Neural progenitor cell (in vitro differentiated cells): Measurements from ENCODE around the gene KCNIP1. TPM values are rescaled to one million over a fixed set of nuclear protein-coding genes. Genes with fewer than 3 reads are reported as not detected.
A peak's percentile ranks its signal among the peaks of the same experiment; 100 is the strongest.

Experiments used
- DNase-seq: peaks from one replicate; pipeline ENCODE4 v3.0.0-alpha.2; 2016; ENCODE audit warnings: low spot score
- H2AFZ ChIP-seq: fragments of 200-600 bp; sonication (generic); replicated peaks from 2 replicates; pipeline ENCODE4 v1.6.1; 2016; ENCODE audit warnings: antibody characterized with exemption
- H3F3A ChIP-seq: fragments of 200-600 bp; sonication (generic); 2 replicates; pipeline ENCODE4 v1.6.1; 2016; ENCODE audit warnings: antibody characterized with exemption, low read depth
- H3K27ac ChIP-seq: fragments of 200-600 bp; sonication (generic); 2 replicates; pipeline ENCODE4 v1.5.1; 2016; ENCODE audit warnings: mild to moderate bottlenecking
- H3K27me3 ChIP-seq: fragments of 200-600 bp; sonication (generic); 2 replicates; pipeline ENCODE4 v1.6.1; 2016; ENCODE audit warnings: mild to moderate bottlenecking, moderate library complexity
- H3K36me3 ChIP-seq: fragments of 200-600 bp; sonication (generic); 2 replicates; pipeline ENCODE4 v1.5.1; 2016
- H3K4me1 ChIP-seq: fragments of 200-600 bp; sonication (generic); 2 replicates; pipeline ENCODE4 v1.6.1; 2016; ENCODE audit warnings: mixed run types
- H3K4me2 ChIP-seq: fragments of 200-600 bp; sonication (generic); 2 replicates; pipeline ENCODE4 v1.6.1; 2016
- H3K4me3 ChIP-seq: fragments of 200-600 bp; sonication (generic); 2 replicates; pipeline ENCODE4 v1.5.1; 2016
- H3K79me2 ChIP-seq: fragments of 200-600 bp; sonication (generic); 2 replicates; pipeline ENCODE4 v1.6.1; 2016; ENCODE audit warnings: low read depth
- H3K9ac ChIP-seq: fragments of 200-600 bp; sonication (generic); 2 replicates; pipeline ENCODE4 v1.6.1; 2016
- H3K9me3 ChIP-seq: fragments of 200-600 bp; sonication (generic); 2 replicates; pipeline ENCODE4 v1.5.1; 2016; ENCODE audit warnings: low read depth
- H4K20me1 ChIP-seq: fragments of 200-600 bp; sonication (generic); 2 replicates; pipeline ENCODE4 v1.6.1; 2016; ENCODE audit warnings: low read depth
- H3K27ac Mint-ChIP-seq: 3 replicates; pipeline ENCODE4 v1.8.0; 2021; ENCODE audit warnings: mixed read lengths
- H3K27me3 Mint-ChIP-seq: 2 replicates; pipeline ENCODE4 v1.8.0; 2022; ENCODE audit warnings: low read depth, mild to moderate bottlenecking, inconsistent platforms, moderate library complexity, mixed read lengths; ENCODE audit not compliant: insufficient read depth
- H3K36me3 Mint-ChIP-seq: 3 replicates; pipeline ENCODE4 v1.8.0; 2021; ENCODE audit warnings: mixed read lengths
- H3K4me1 Mint-ChIP-seq: 3 replicates; pipeline ENCODE4 v1.8.0; 2021; ENCODE audit warnings: mixed read lengths
- H3K4me3 Mint-ChIP-seq: 3 replicates; pipeline ENCODE4 v1.8.0; 2021; ENCODE audit warnings: mild to moderate bottlenecking, moderate library complexity, mixed read lengths
- H3K9me3 Mint-ChIP-seq: 3 replicates; pipeline ENCODE4 v1.8.0; 2020; ENCODE audit warnings: mixed read lengths
- CTCF ChIP-seq: fragments of 200-600 bp; sonication (generic); IDR thresholded peaks from 2 replicates; pipeline ENCODE4 v1.5.1; 2017; ENCODE audit warnings: antibody characterized with exemption, mild to moderate bottlenecking
- EZH2 ChIP-seq: fragments of 200-600 bp; sonication (generic); IDR thresholded peaks from 2 replicates; pipeline ENCODE4 v1.6.1; 2017; ENCODE audit warnings: antibody characterized with exemption, mild to moderate bottlenecking, moderate library complexity
- EZH2phosphoT487 ChIP-seq: fragments of 200-600 bp; sonication (generic); IDR thresholded peaks from 2 replicates; pipeline ENCODE4 v1.6.1; 2017; ENCODE audit warnings: antibody characterized with exemption
- total RNA-seq: library from RNA; depleted of rRNA; stranded (reverse); fragments of >200 nt; gene quantifications from 2 replicates; pipeline ENCODE4 v1.2.3, GENCODE V29; 2015; ENCODE audit warnings: low replicate concordance

KCNIP1 gene
- total RNA-seq, 1 donor from 2014 or later = 2.8 TPM

GRCh38 chr5:170639221-170639925, 135.6 kb downstream of the KCNIP1 start:
- Mint-ChIP-seq H3K36me3 (no peaks in the 10 kb centered on the region), H3K4me3 (peak overlapping the region; percentile 21), H3K27me3 (peaks cover 3% of the 10 kb centered on the region), H3K9me3 (no peaks in the 10 kb centered on the region), H3K27ac (peak overlapping the region; percentile 7), H3K4me1 (peaks cover 11% of the 10 kb centered on the region)
- Histone ChIP-seq H3K4me1 (peaks cover 3% of the 10 kb centered on the region), H3F3A (peaks cover 2% of the 10 kb centered on the region), H2AFZ (no peak overlapping the region), H3K4me3 (no peak overlapping the region), H3K27ac (no peak overlapping the region), H3K36me3 (no peaks in the 10 kb centered on the region), H4K20me1 (peaks cover 4% of the 10 kb centered on the region), H3K27me3 (no peaks in the 10 kb centered on the region), H3K9me3 (no peaks in the 10 kb centered on the region), H3K9ac (no peak overlapping the region), H3K4me2 (no peak overlapping the region), H3K79me2 (no peaks in the 10 kb centered on the region)
- DNase-seq = no peak
- no peak for TF ChIP-seq CTCF
- no peak for TF ChIP-seq EZH2
- no peak for TF ChIP-seq EZH2phosphoT487

GRCh38 chr5:170640731-170641588, 137.1 kb downstream of the KCNIP1 start:
- no peak overlapping the region for H3K4me3 ChIP-seq
- TF ChIP-seq CTCF (no peak), EZH2phosphoT487 (no peak), EZH2 (no peak)
- Mint-ChIP-seq H3K27me3 (peaks cover 3% of the 10 kb centered on the region), H3K4me3 (no peak overlapping the region), H3K4me1 (peaks cover 8% of the 10 kb centered on the region), H3K27ac (no peak overlapping the region), H3K9me3 (no peaks in the 10 kb centered on the region), H3K36me3 (no peaks in the 10 kb centered on the region)
- no peak overlapping the region for H3K9ac ChIP-seq
- H3K4me1 ChIP-seq = no peaks in the 10 kb centered on the region
- no peaks in the 10 kb centered on the region for H3K27me3 ChIP-seq
- no peak overlapping the region for H3K4me2 ChIP-seq
- H3K79me2 ChIP-seq = no peaks in the 10 kb centered on the region
- H3K9me3 ChIP-seq = no peaks in the 10 kb centered on the region
- no peak overlapping the region for H2AFZ ChIP-seq
- H3K27ac ChIP-seq = no peak overlapping the region
- no peaks in the 10 kb centered on the region for H3F3A ChIP-seq
- H3K36me3 ChIP-seq = no peaks in the 10 kb centered on the region
- no peaks in the 10 kb centered on the region for H4K20me1 ChIP-seq
- no peak for DNase-seq

GRCh38 chr5:170641589-170642031, 137.8 kb downstream of the KCNIP1 start:
- H3K4me1 ChIP-seq = no peaks in the 10 kb centered on the region
- H3F3A ChIP-seq = no peaks in the 10 kb centered on the region
- H3K36me3 ChIP-seq = no peaks in the 10 kb centered on the region
- no peak overlapping the region for H2AFZ ChIP-seq
- TF ChIP-seq EZH2phosphoT487 (no peak), CTCF (no peak), EZH2 (no peak)
- no peaks in the 10 kb centered on the region for H4K20me1 ChIP-seq
- H3K79me2 ChIP-seq = no peaks in the 10 kb centered on the region
- peaks cover 3% of the 10 kb centered on the region for H3K27me3 Mint-ChIP-seq
- no peaks in the 10 kb centered on the region for H3K36me3 Mint-ChIP-seq
- peaks cover 8% of the 10 kb centered on the region for H3K4me1 Mint-ChIP-seq
- no peaks in the 10 kb centered on the region for H3K9me3 Mint-ChIP-seq
- H3K4me3 Mint-ChIP-seq = no peak overlapping the region
- DNase-seq = no peak
- no peaks in the 10 kb centered on the region for H3K9me3 ChIP-seq
- no peak overlapping the region for H3K4me2 ChIP-seq
- no peak overlapping the region for H3K9ac ChIP-seq
- H3K27ac ChIP-seq = no peak overlapping the region
- no peak overlapping the region for H3K4me3 ChIP-seq
- no peak overlapping the region for H3K27ac Mint-ChIP-seq
- H3K27me3 ChIP-seq = no peaks in the 10 kb centered on the region
